IPS DF 6.9 (cell line): Measurements from ENCODE around the gene DSE.

Source experiments
- DNase-seq: peaks from one replicate; pipeline ENCODE4 v3.0.0-alpha.2; 2013; ENCODE audit warnings: low read depth, low spot score
- H3K27ac ChIP-seq: one replicate; pipeline ENCODE4 v1.5.1; 2013; ENCODE audit warnings: low read length, control low read depth
- H3K27me3 ChIP-seq: 2 replicates; pipeline ENCODE4 v1.6.1; 2013; ENCODE audit warnings: mild to moderate bottlenecking, low read length; ENCODE audit not compliant: control insufficient read depth, insufficient read depth
- H3K36me3 ChIP-seq: 2 replicates; pipeline ENCODE4 v1.6.1; 2013; ENCODE audit warnings: low read length; ENCODE audit not compliant: control insufficient read depth, insufficient read depth
- H3K4me1 ChIP-seq: 2 replicates; pipeline ENCODE4 v1.6.1; 2013; ENCODE audit warnings: low read length; ENCODE audit not compliant: control insufficient read depth, insufficient read depth
- H3K4me3 ChIP-seq: 2 replicates; pipeline ENCODE4 v1.5.1; 2013; ENCODE audit warnings: mild to moderate bottlenecking, low read length
- H3K9me3 ChIP-seq: 2 replicates; pipeline ENCODE4 v1.6.1; 2013; ENCODE audit warnings: low read length, inconsistent platforms; ENCODE audit not compliant: control insufficient read depth, insufficient read depth
- WGBS: extraction: QIAGEN DNeasy Blood & Tissue Kit; methylation state at CpG from one replicate; pipeline ENCODE4 v1.1.7; 2013; ENCODE audit warnings: mixed read lengths, missing lambda C conversion rate; ENCODE audit not compliant: insufficient read length, insufficient coverage; 5-methylcytosine and 5-hydroxymethylcytosine counted together

Gene DSE

DNA sequence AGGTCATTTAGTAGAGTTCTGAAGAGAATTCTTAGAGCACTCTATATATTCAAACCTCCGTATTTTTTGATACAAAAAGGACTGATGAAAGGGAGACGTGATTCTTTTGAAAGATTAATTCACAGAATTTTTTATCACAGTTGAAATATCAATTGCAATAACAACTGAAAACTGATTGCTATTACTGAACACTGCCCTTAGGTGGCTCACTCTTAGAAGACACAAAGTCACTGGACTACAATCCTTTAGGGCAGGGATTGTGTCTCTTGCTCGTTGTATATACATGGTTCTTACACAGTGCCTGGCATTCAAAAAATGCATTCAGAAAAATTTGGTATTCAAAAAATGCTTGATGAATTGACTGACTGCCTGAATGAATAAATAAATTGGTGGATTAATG lies 73.3 kb downstream of the DSE start:
- Histone ChIP-seq H3K4me3 (no peak overlapping the region), H3K27ac (no peak overlapping the region), H3K4me1 (peaks cover 4% of the 10 kb centered on the region), H3K9me3 (no peaks in the 10 kb centered on the region; the same call in 1 of the 2 replicates), H3K36me3 (no peaks in the 10 kb centered on the region), H3K27me3 (no peaks in the 10 kb centered on the region)
- WGBS: no CpG with 5 or more reads among the region's 3 CpGs
- DNase-seq: no peak

- Histone ChIP-seq H3K4me3 (no peak overlapping the region), H3K36me3 (no peaks in the 10 kb centered on the region), H3K9me3 (no peaks in the 10 kb centered on the region; the same call in 1 of the 2 replicates), H3K4me1 (peaks cover 4% of the 10 kb centered on the region), H3K27ac (no peak overlapping the region), H3K27me3 (no peaks in the 10 kb centered on the region)
- DNase-seq: no peak
- no CpG with 5 or more reads among the region's 1 CpG for WGBS
Measured at GRCh38 chr6:116444575-116444974, 73.8 kb downstream of the DSE start.

GRCh38 chr6:116445102-116445501 lies 74.4 kb downstream of the DSE start:
- no CpG with 5 or more reads among the region's 5 CpGs for WGBS
- no peak overlapping the region for H3K4me3 ChIP-seq
- H3K36me3 ChIP-seq: no peaks in the 10 kb centered on the region
- H3K9me3 ChIP-seq: no peaks in the 10 kb centered on the region; the same call in 1 of the 2 replicates
- no peak for DNase-seq
- peaks cover 4% of the 10 kb centered on the region for H3K4me1 ChIP-seq
- H3K27ac ChIP-seq: no peak overlapping the region
- no peaks in the 10 kb centered on the region for H3K27me3 ChIP-seq

GRCh38 chr6:116446399-116446798 lies 75.7 kb downstream of the DSE start:
- no peak for DNase-seq
- H3K27ac ChIP-seq: no peak overlapping the region

GRCh38 chr6:116447052-116447451 lies 76.3 kb downstream of the DSE start:
- WGBS: no CpG with 5 or more reads among the region's 3 CpGs
- H3K36me3 ChIP-seq: no peaks in the 10 kb centered on the region
- H3K4me1 ChIP-seq: peaks cover 4% of the 10 kb centered on the region
- H3K9me3 ChIP-seq: no peaks in the 10 kb centered on the region; the same call in 1 of the 2 replicates
- H3K4me3 ChIP-seq: no peak overlapping the region
- H3K27ac ChIP-seq: no peak overlapping the region
- H3K27me3 ChIP-seq: no peaks in the 10 kb centered on the region
- DNase-seq: no peak

More at GRCh38 chr6:116446399-116446798, 75.7 kb downstream of the DSE start:
- H3K27me3 ChIP-seq: no peaks in the 10 kb centered on the region
- H3K36me3 ChIP-seq: no peaks in the 10 kb centered on the region
- no peaks in the 10 kb centered on the region; the same call in 1 of the 2 replicates for H3K9me3 ChIP-seq
- no CpG with 5 or more reads among the region's 1 CpG for WGBS
- H3K4me3 ChIP-seq: no peak overlapping the region
- peaks cover 6% of the 10 kb centered on the region for H3K4me1 ChIP-seq

- no peaks in the 10 kb centered on the region for H3K9me3 ChIP-seq
- no peaks in the 10 kb centered on the region for H3K36me3 ChIP-seq
- H3K4me1 ChIP-seq: peaks cover 2% of the 10 kb centered on the region; the same call in 1 of the 2 replicates
- DNase-seq: no peak
- no peaks in the 10 kb centered on the region for H3K27me3 ChIP-seq
- H3K27ac ChIP-seq: no peak overlapping the region
- WGBS: no CpG with 5 or more reads among the region's 2 CpGs
- H3K4me3 ChIP-seq: no peak overlapping the region
Measured at GRCh38 chr6:116447496-116448011, 76.8 kb downstream of the DSE start.

GRCh38 chr6:116449565-116449964 lies 78.8 kb downstream of the DSE start:
- H3K9me3 ChIP-seq: no peaks in the 10 kb centered on the region
- DNase-seq: no peak
- H3K4me1 ChIP-seq: peaks cover 2% of the 10 kb centered on the region; the same call in 1 of the 2 replicates
- no peaks in the 10 kb centered on the region for H3K36me3 ChIP-seq
- H3K4me3 ChIP-seq: no peak overlapping the region
- no peaks in the 10 kb centered on the region for H3K27me3 ChIP-seq
- H3K27ac ChIP-seq: no peak overlapping the region
- WGBS: no CpG with 5 or more reads among the region's 1 CpG

- Histone ChIP-seq H3K27ac (no peak overlapping the region), H3K36me3 (no peaks in the 10 kb centered on the region), H3K4me1 (peaks cover 2% of the 10 kb centered on the region; the same call in 1 of the 2 replicates), H3K4me3 (no peak overlapping the region), H3K27me3 (no peaks in the 10 kb centered on the region), H3K9me3 (no peaks in the 10 kb centered on the region)
- DNase-seq: no peak
- WGBS: no CpG with 5 or more reads among the region's 1 CpG
Measured at GRCh38 chr6:116450185-116450710, 79.5 kb downstream of the DSE start.

GRCh38 chr6:116450769-116451740 lies 80.3 kb downstream of the DSE start:
- H3K27me3 ChIP-seq: no peaks in the 10 kb centered on the region
- H3K4me1 ChIP-seq: peaks cover 2% of the 10 kb centered on the region; the same call in 1 of the 2 replicates
- no peaks in the 10 kb centered on the region for H3K36me3 ChIP-seq
- H3K9me3 ChIP-seq: no peaks in the 10 kb centered on the region
- H3K4me3 ChIP-seq: no peak overlapping the region
- no CpG with 5 or more reads among the region's 9 CpGs for WGBS
- H3K27ac ChIP-seq: no peak overlapping the region
- DNase-seq: no peak

- Histone ChIP-seq H3K27me3 (no peaks in the 10 kb centered on the region), H3K36me3 (no peaks in the 10 kb centered on the region), H3K4me3 (no peak overlapping the region), H3K4me1 (peaks cover 2% of the 10 kb centered on the region; the same call in 1 of the 2 replicates), H3K27ac (no peak overlapping the region), H3K9me3 (no peaks in the 10 kb centered on the region)
- DNase-seq: no peak
Measured at GRCh38 chr6:116451916-116452315, 81.2 kb downstream of the DSE start.
